K562 (cell line): ENCODE results near the gene GDF11. TPM values are rescaled to one million over a fixed set of nuclear protein-coding genes. Genes with fewer than 3 reads are reported as not detected.

Source experiments
- ATAC-seq: fragments of 200-7000 bp; cut with Tn5 transposase; 3 replicates; pipeline ENCODE4 v1.9.1; 2020; ENCODE audit warnings: moderate library complexity
- BruUV-seq: library from RNA; stranded (reverse); fragments of 400-500 nt; replicated peaks from 2 replicates; lab custom pipeline; 2021; lab: Mats Ljungman, UMichigan
- CTCF ChIA-PET: fragments of 300-600 bp; formaldehyde crosslinking; extraction: SDS; loops from one replicate; lab custom pipeline; 2021; ENCODE audit warnings: low intra/inter-chr PET ratio; lab: Yijun Ruan, JAX
- POLR2A ChIA-PET: fragments of 300-600, 350-650 bp; sonication (Branson Sonifier 250); formaldehyde crosslinking; extraction: SDS; loops from one replicate; lab custom pipeline; 2021; ENCODE audit warnings: antibody characterized with exemption, inconsistent platforms; lab: Yijun Ruan, JAX
- DNase-seq, 4 experiments: peaks; one replicate each; pipeline versions ENCODE4 v3.0.0 to v3.0.0-alpha.2; 2011 to 2018; ENCODE audit warnings: low spot score in 3 of 4, mixed read lengths in 3 of 4; ENCODE audit errors: extremely low read depth in 1 of 4
- FAIRE-seq: peaks from 2 replicates; lab custom pipeline; 2011; peaks lifted over from hg19 to GRCh38; lab: Jason Lieb, UNC
- H2AFZ ChIP-seq: 2 replicates; pipeline ENCODE4 v1.6.0; 2011; ENCODE audit warnings: low read depth, low read length, control low read depth, inconsistent platforms
- H3K27ac ChIP-seq: fragments of 200-600 bp; 3 replicates; pipeline ENCODE4 v1.8.0; 2011; ENCODE audit warnings: low read depth, mild to moderate bottlenecking, control low read depth, inconsistent platforms, low read length, moderate library complexity, mixed read lengths; ENCODE audit errors: extremely low read depth
- H3K27me3 ChIP-seq, 2 experiments: fragments of 300-600 bp in 1 of 2; 2 replicates in 1 of 2; 3 replicates in 1 of 2; pipeline versions ENCODE4 v1.6.0 to v1.8.0; 2011; ENCODE audit warnings: inconsistent platforms in 2 of 2, low read length in 2 of 2, mild to moderate bottlenecking in 1 of 2, mixed read lengths in 1 of 2, moderate library complexity in 1 of 2; ENCODE audit not compliant: control insufficient read depth in 2 of 2, insufficient read depth in 2 of 2
- H3K36me3 ChIP-seq: fragments of 300-600 bp; 3 replicates; pipeline ENCODE4 v1.8.0; 2011; ENCODE audit warnings: mild to moderate bottlenecking, low read length, inconsistent platforms; ENCODE audit not compliant: control insufficient read depth, insufficient read depth
- H3K4me1 ChIP-seq, 2 experiments: fragments of 200-600 bp in 1 of 2; replicated peaks in 1 of 2; 2 replicates in 1 of 2; 3 replicates in 1 of 2; pipeline versions ENCODE4 v1.5.1 to v1.8.0; 2011; ENCODE audit warnings: inconsistent platforms in 2 of 2, low read length in 2 of 2, mild to moderate bottlenecking in 1 of 2, mixed read lengths in 1 of 2, moderate library complexity in 1 of 2; ENCODE audit not compliant: control insufficient read depth in 2 of 2, insufficient read depth in 2 of 2
- H3K4me2 ChIP-seq: 2 replicates; pipeline ENCODE4 v1.6.1; 2011; ENCODE audit warnings: low read length, control low read depth, inconsistent platforms, mixed read lengths; ENCODE audit not compliant: insufficient read depth
- H3K4me3 ChIP-seq: fragments of 200-600 bp; sonication (generic), shearing (Covaris generic); 2 replicates; pipeline ENCODE4 v1.5.1; 2016; ENCODE audit warnings: control low read depth, inconsistent platforms
- H3K79me2 ChIP-seq: fragments of 200-600 bp; 3 replicates; pipeline ENCODE4 v1.8.0; 2011; ENCODE audit warnings: low read length, inconsistent platforms; ENCODE audit not compliant: control insufficient read depth, insufficient read depth
- H3K9ac ChIP-seq, 2 experiments: 2 replicates each; pipeline versions ENCODE4 v1.6.0 to v1.6.1; 2011; ENCODE audit warnings: low read depth in 2 of 2, low read length in 2 of 2, control low read depth in 1 of 2, inconsistent platforms in 1 of 2, mild to moderate bottlenecking in 1 of 2, mixed read lengths in 1 of 2; ENCODE audit not compliant: insufficient read depth in 1 of 2
- H3K9me1 ChIP-seq: one replicate; pipeline ENCODE4 v1.6.0; 2011; ENCODE audit warnings: inconsistent platforms, mild to moderate bottlenecking, low read length, moderate library complexity; ENCODE audit not compliant: control insufficient read depth, insufficient read depth
- H3K9me3 ChIP-seq: replicated peaks from 2 replicates; pipeline ENCODE4 v1.5.1; 2011; ENCODE audit warnings: low read depth, low read length, inconsistent platforms; ENCODE audit not compliant: control insufficient read depth, insufficient read depth
- H4K20me1 ChIP-seq: replicated peaks from 2 replicates; pipeline ENCODE4 v1.6.1; 2011; ENCODE audit warnings: low read length, inconsistent platforms, mixed read lengths; ENCODE audit not compliant: control insufficient read depth, insufficient read depth
- ARHGAP35 ChIP-seq: fragments of 450-650 bp; IDR thresholded peaks from 2 replicates; pipeline ENCODE4 v1.6.1; 2018; ENCODE audit not compliant: partially characterized antibody
- ATF1 ChIP-seq, 2 experiments: fragments of 450-650 bp in 1 of 2; IDR thresholded peaks; 2 replicates each; pipeline ENCODE4 v1.6.1; 2016; ENCODE audit warnings: missing compliant biosample characterization in 1 of 2, missing genetic modification characterization in 1 of 2
- CBX1 ChIP-seq: sonication (generic); IDR thresholded peaks from 2 replicates; pipeline ENCODE4 v1.6.1; 2016; ENCODE audit warnings: antibody characterized with exemption, low read depth, mild to moderate bottlenecking
- CHD4 ChIP-seq: fragments of 200-600 bp; sonication (generic); IDR thresholded peaks from 3 replicates; pipeline ENCODE4 v1.6.1; 2012; ENCODE audit warnings: low read depth, mild to moderate bottlenecking, mixed read lengths, low read length, inconsistent platforms; ENCODE audit not compliant: insufficient read depth, insufficient replicate concordance, poor library complexity, severe bottlenecking
- FOXA1 ChIP-seq: fragments of 450-650 bp; IDR thresholded peaks from 2 replicates; pipeline ENCODE4 v1.6.1; 2016; ENCODE audit warnings: mild to moderate bottlenecking, borderline replicate concordance
- FUS ChIP-seq: fragments of 200-400 bp; formaldehyde crosslinking; optimal IDR thresholded peaks from 2 replicates; pipeline ENCODE3; 2017; ENCODE audit warnings: low read depth, low read length
- MAFF ChIP-seq: IDR thresholded peaks from 2 replicates; pipeline ENCODE4 v1.6.1; 2012; ENCODE audit warnings: low read length, improper control_type of control experiment
- NELFE ChIP-seq: IDR thresholded peaks from 2 replicates; pipeline ENCODE4 v1.6.1; 2011; ENCODE audit warnings: mild to moderate bottlenecking; ENCODE audit not compliant: insufficient read depth, insufficient read length
- POLR2H ChIP-seq: IDR thresholded peaks from 2 replicates; pipeline ENCODE4 v1.6.1; 2016; ENCODE audit warnings: missing genetic modification characterization, low read depth, mild to moderate bottlenecking, control low read depth, missing compliant biosample characterization, moderate library complexity
- RBM34 ChIP-seq: fragments of 200-400 bp; formaldehyde crosslinking; IDR thresholded peaks from 2 replicates; pipeline ENCODE4 v1.6.1; 2018; ENCODE audit warnings: low read length, borderline replicate concordance; ENCODE audit not compliant: insufficient read depth
- SP1 ChIP-seq: sonication (generic); formaldehyde crosslinking; IDR thresholded peaks from 2 replicates; pipeline ENCODE4 v1.8.1; 2022; ENCODE audit warnings: mild to moderate bottlenecking, missing genetic modification reagents
- ZNF146 ChIP-seq: IDR thresholded peaks from one replicate; pipeline ENCODE4 v1.6.1; 2018; ENCODE audit warnings: missing compliant biosample characterization; ENCODE audit not compliant: unreplicated experiment
- ZNF354B ChIP-seq: fragments of 250-450 bp; sonication (Bioruptor Pico); IDR thresholded peaks from 2 replicates; pipeline ENCODE4 v1.4.0; 2020
- ZNF830 ChIP-seq: fragments of 250-450 bp; sonication (Bioruptor Pico); IDR thresholded peaks from 2 replicates; pipeline ENCODE4 v1.5.0; 2021; ENCODE audit warnings: mild to moderate bottlenecking
- WGBS: fragments of 100-300 bp; shearing (Covaris generic); methylation state at CpG from one replicate; pipeline ENCODE4 v1.1.6; 2016; ENCODE audit warnings: low coverage, mixed read lengths; ENCODE audit not compliant: insufficient coverage; ENCODE audit errors: missing lambda C conversion rate; 5-methylcytosine and 5-hydroxymethylcytosine counted together
- in situ Hi-C: fragments of 300-500 bp; cut with MboI; formaldehyde crosslinking; loops from 4 replicates; pipeline ENCODE4 v1.15.0; 2018; ENCODE audit warnings: inconsistent platforms, mixed read lengths
- intact Hi-C: fragments of 100-400 bp; cut with micrococcal nuclease; formaldehyde crosslinking; loops from 2 replicates; pipeline ENCODE4 v1.14.2; 2022
- polyA plus RNA-seq, 8 experiments: library from polyadenylated mRNA; depleted of rRNA in 4 of 8; stranded (reverse) in 5 of 8; unstranded in 3 of 8; fragments of >200 nt; fragmentation: Nextera tagmentation in 2 of 8; fragmentation: Illumina TruSeq in 1 of 8; extraction: Ambion mirVana in 2 of 8; extraction: Trizol in 1 of 8; gene quantifications; 2 replicates each; pipeline versions ENCODE4 v1.2.1 to v1.2.3, GENCODE V29; 2011 to 2014; ENCODE audit warnings: inconsistent platforms in 1 of 8, missing spikeins in 1 of 8
- total RNA-seq, 7 experiments: library from RNA; depleted of rRNA in 6 of 7; stranded (reverse); fragments of >200 nt in 6 of 7; fragmentation: Illumina TruSeq in 2 of 7; extraction: Trizol in 2 of 7; gene quantifications; 2 replicates each; pipeline versions ENCODE4 v1.2.1 to v1.2.3, GENCODE V29; 2011 to 2021; ENCODE audit warnings: low replicate concordance in 1 of 7
- TF ChIP-seq, protein P1 (sequence below): sonication (generic); formaldehyde crosslinking; IDR thresholded peaks from 2 replicates; pipeline ENCODE4 v1.8.0; 2023; ENCODE audit warnings: mild to moderate bottlenecking, missing genetic modification reagents
- TF ChIP-seq, protein P2 (sequence below), 2 experiments: fragments of 450-650 bp in 1 of 2; sonication (generic) in 1 of 2; formaldehyde crosslinking in 1 of 2; IDR thresholded peaks in 1 of 2; conservative IDR thresholded peaks in 1 of 2; 2 replicates each; pipeline versions ENCODE4 v1.6.1 to v1.8.1; 2016 to 2023; ENCODE audit warnings: mild to moderate bottlenecking in 2 of 2, moderate library complexity in 2 of 2, inconsistent platforms in 1 of 2, missing genetic modification reagents in 1 of 2

The GDF11 gene
- total and polyA plus RNA-seq, 9 of the 15 experiments (the other 6 are each of a cell fraction or from before 2014, with no cell fraction given): 1.4 to 15.7 (median 4.8) TPM

DNA sequence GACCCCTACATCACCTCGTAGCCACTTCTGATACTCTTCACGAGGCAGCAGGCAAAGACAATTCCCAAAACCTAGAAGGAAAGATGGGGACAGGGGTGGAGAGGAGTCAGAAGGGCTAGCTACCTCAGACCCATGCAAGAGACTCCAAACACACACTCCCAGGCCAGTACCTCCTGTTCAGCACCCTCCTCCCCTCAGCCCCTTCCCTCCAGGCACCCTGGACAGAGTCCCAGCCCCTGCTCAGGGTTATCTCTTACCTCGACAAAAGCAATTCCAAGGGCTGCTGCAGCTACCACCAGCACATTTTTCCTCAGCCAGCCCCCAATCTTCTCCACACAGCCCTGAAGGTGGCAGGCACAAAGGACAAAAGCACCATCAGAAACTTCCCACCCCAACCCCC is 17.4 kb upstream of the GDF11 start:
- peaks cover 22% of the 10 kb centered on the region; the same call in 1 of the 2 replicates for H4K20me1 ChIP-seq
- H3K36me3 ChIP-seq: peaks cover 42% of the 10 kb centered on the region
- no peak overlapping the region for H3K27ac ChIP-seq
- intact Hi-C loops (no loop called here), in situ Hi-C loops (no loop called here)
- no peaks in the 10 kb centered on the region for H3K9me1 ChIP-seq
- peaks cover 22 to 51% of the 10 kb centered on the region in 2 experiments; a peak in 4 of 5 replicates for H3K4me1 ChIP-seq
- ChIA-PET CTCF (interaction anchor here (3.1 kb wide), 1 partner anchor 12 kb away, joined by 20 read pairs; no protein-coding TSS in a partner anchor), POLR2A (interaction anchor here (0.6 to 1.4 kb wide), 2 partner anchors 10 to 13 kb away, joined by 3 to 12 read pairs; partner anchors contain the start of gene BLOC1S1)
- BruUV-seq: no TSS peak
- WGBS: 80% methylated on average over 3 of the region's 3 CpGs
- ATAC-seq (no peak), FAIRE-seq (no peak), DNase-seq (no peak)
- no peak overlapping the region for H3K4me3 ChIP-seq
- no peaks in the 10 kb centered on the region for H3K9me3 ChIP-seq
- no peaks in the 10 kb centered on the region for H3K27me3 ChIP-seq
- peaks cover 28% of the 10 kb centered on the region for H3K79me2 ChIP-seq
- H2AFZ ChIP-seq: no peak overlapping the region
- no peak overlapping the region for H3K4me2 ChIP-seq
- H3K9ac ChIP-seq: peak overlapping the region in 1 of 2 experiments; percentile 29; a peak in 1 of 4 replicates
- TF ChIP-seq ZNF830 (CRISPR knock-in tag): no peak
- TF ChIP-seq NELFE: no peak
- TF ChIP-seq SP1 (CRISPR knock-in tag): no peak
- TF ChIP-seq ARHGAP35: no peak
- TF ChIP-seq, protein P1, sequence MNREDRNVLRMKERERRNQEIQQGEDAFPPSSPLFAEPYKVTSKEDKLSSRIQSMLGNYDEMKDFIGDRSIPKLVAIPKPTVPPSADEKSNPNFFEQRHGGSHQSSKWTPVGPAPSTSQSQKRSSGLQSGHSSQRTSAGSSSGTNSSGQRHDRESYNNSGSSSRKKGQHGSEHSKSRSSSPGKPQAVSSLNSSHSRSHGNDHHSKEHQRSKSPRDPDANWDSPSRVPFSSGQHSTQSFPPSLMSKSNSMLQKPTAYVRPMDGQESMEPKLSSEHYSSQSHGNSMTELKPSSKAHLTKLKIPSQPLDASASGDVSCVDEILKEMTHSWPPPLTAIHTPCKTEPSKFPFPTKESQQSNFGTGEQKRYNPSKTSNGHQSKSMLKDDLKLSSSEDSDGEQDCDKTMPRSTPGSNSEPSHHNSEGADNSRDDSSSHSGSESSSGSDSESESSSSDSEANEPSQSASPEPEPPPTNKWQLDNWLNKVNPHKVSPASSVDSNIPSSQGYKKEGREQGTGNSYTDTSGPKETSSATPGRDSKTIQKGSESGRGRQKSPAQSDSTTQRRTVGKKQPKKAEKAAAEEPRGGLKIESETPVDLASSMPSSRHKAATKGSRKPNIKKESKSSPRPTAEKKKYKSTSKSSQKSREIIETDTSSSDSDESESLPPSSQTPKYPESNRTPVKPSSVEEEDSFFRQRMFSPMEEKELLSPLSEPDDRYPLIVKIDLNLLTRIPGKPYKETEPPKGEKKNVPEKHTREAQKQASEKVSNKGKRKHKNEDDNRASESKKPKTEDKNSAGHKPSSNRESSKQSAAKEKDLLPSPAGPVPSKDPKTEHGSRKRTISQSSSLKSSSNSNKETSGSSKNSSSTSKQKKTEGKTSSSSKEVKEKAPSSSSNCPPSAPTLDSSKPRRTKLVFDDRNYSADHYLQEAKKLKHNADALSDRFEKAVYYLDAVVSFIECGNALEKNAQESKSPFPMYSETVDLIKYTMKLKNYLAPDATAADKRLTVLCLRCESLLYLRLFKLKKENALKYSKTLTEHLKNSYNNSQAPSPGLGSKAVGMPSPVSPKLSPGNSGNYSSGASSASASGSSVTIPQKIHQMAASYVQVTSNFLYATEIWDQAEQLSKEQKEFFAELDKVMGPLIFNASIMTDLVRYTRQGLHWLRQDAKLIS: no peak
- TF ChIP-seq, protein P2, sequence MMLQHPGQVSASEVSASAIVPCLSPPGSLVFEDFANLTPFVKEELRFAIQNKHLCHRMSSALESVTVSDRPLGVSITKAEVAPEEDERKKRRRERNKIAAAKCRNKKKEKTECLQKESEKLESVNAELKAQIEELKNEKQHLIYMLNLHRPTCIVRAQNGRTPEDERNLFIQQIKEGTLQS (IDR thresholded peaks at IDR 0.05): no peak
- TF ChIP-seq, protein P2 (CRISPR knock-in tag; conservative IDR thresholded peaks at IDR 0.05): no peak
- TF ChIP-seq FOXA1: no peak
- no peak for TF ChIP-seq POLR2H (tag)
- no peak for TF ChIP-seq CBX1
- no peak for TF ChIP-seq ATF1 (CRISPR knock-in tag; IDR thresholded peaks at IDR 0.05)
- TF ChIP-seq ATF1 (tag; IDR thresholded peaks at IDR 0.05): no peak
- no peak for TF ChIP-seq FUS
- TF ChIP-seq ZNF354B: no peak
- no peak for TF ChIP-seq MAFF
- TF ChIP-seq CHD4: no peak
- no peak for TF ChIP-seq RBM34
- no peak for TF ChIP-seq ZNF146
